GM18870 (cell line): ENCODE results near the gene MICOS13.

Experiments
- ATAC-seq: cut with Tn5 transposase; IDR thresholded peaks from one replicate; pipeline ENCODE4 v1.9.1; 2021; ENCODE audit warnings: moderate library complexity; ENCODE audit not compliant: unreplicated experiment

Gene MICOS13

GRCh38 chr19:5687360-5688198 is 7.3 kb upstream of the MICOS13 start:
- no peak for ATAC-seq

DNA sequence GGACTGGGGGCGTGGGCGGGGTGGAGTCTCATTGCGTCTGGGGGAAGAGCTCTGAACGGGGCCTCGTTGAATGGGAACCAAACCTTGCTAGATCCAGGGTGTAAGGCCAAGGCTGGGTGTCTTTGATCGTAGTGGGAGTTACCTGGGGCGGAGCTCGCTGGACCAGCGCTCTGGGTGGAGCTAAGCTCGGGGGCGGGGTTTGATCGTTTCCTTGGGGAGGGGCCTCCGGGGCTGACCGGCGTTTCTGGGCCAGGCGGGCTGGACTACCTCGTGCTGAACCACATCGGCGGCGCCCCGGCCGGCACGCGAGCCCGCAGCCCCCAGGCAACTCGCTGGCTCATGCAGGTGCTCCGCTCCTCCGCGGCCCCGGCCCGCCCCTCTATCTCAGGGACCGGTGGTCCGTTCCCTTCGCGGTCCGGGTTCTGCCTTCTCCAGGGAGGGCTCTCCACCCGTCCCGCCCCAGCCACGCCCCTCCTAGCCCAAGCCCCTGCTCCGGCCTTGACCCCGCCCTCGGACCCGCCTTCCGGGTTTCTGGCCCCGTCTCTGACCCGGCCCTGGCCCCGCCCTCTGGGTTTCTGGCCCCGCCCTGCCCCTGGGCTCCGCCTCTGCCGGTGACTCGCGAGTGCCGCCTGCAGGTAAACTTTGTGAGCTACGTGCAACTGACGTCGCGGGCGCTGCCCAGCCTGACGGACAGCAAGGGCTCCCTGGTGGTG is 6.5 kb upstream of the MICOS13 start:
- peak; percentile 34 for ATAC-seq

GRCh38 chr19:5686326-5686646 is 6.0 kb upstream of the MICOS13 start:
- ATAC-seq: no peak

GRCh38 chr19:5684694-5685430 is 4.5 kb upstream of the MICOS13 start:
- no peak for ATAC-seq

GRCh38 chr19:5683177-5683886 is 3.0 kb upstream of the MICOS13 start:
- no peak for ATAC-seq

- no peak for ATAC-seq
Observed at GRCh38 chr19:5682107-5682482, 1.8 kb upstream of the MICOS13 start.

- no peak for ATAC-seq
Observed at GRCh38 chr19:5681391-5682106, 1.2 kb upstream of the MICOS13 start.

DNA sequence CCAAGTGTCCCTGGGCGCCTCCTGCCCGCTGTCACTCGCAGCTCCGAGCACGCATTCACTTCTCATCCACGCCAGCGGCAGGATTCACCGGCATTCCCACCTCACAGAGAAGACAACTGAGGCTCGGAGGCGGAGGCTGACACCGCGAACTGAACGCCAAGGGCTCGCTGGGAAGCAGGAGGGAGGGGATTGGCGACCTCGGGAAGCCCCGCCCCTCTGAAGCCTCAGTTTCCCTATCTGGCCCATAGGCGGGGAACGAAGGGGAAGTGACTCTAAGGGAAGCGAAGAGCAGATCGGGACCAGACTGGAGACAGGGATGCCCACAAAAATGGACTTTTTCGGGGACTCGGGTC is 256 bp downstream of the MICOS13 start:
- ATAC-seq: no peak

GRCh38 chr19:5679289-5680083 is 830 bp downstream of the MICOS13 start:
- ATAC-seq: no peak

- ATAC-seq: no peak
Observed at GRCh38 chr19:5678071-5678718, 2.1 kb downstream of the MICOS13 start.

GRCh38 chr19:5677580-5677979 is 2.7 kb downstream of the MICOS13 start:
- no peak for ATAC-seq

DNA sequence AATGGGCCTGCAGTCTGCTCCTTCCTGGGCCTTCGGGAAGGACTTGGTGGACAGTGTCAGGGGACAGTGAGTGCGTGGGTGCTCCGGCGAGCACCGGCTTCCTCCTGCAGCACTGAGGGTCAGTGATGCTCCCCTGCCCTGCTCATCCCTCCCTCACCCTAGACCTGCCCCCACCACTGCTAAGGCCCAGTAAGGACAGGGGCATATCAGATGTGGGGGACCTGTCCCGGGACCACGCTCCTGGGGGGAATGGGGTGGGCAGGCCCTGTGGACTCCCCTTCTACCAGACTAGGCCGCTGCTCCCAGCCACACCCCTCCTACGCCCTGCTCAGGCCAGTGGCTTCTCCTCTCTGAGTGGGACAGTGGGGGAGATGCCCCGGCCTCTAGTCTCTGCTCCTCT is 3.2 kb downstream of the MICOS13 start:
- no peak for ATAC-seq

- ATAC-seq: no peak
Observed at GRCh38 chr19:5676772-5677105, 3.6 kb downstream of the MICOS13 start.

GRCh38 chr19:5676105-5676771 is 4.1 kb downstream of the MICOS13 start:
- ATAC-seq: no peak

GRCh38 chr19:5674714-5675113 is 5.6 kb downstream of the MICOS13 start:
- no peak for ATAC-seq

DNA sequence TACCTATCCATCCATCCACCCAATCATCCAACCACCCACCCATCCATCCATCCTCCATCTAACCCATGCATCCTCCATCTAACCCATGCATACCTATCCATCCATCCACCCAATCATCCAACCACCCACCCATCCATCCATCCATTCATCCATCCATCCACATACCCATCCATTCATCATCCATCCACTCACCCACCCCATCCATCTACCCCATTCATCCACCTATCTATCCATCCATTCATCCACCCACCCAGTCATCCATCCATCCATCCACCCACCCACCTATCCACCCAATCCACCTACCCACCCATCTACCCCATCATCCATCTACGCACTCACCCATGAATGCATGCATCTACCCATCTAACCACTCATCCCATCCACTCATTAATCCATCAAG is 6.6 kb downstream of the MICOS13 start:
- ATAC-seq: no peak

- no peak for ATAC-seq
Observed at GRCh38 chr19:5672708-5673459, 7.4 kb downstream of the MICOS13 start.

- ATAC-seq: no peak
Observed at GRCh38 chr19:5671600-5671999, 8.7 kb downstream of the MICOS13 start.
